HL-60 (cell line): ENCODE data around the gene NR2F2.

Experiments used
- POLR2AphosphoS5 ChIP-seq: IDR thresholded peaks from 2 replicates; pipeline ENCODE4 v1.6.1; 2012; ENCODE audit warnings: low read depth
- TF ChIP-seq, protein P1 (sequence below): IDR thresholded peaks from 2 replicates; pipeline ENCODE4 v1.6.1; 2012; ENCODE audit warnings: low read depth; ENCODE audit not compliant: insufficient replicate concordance
- TF ChIP-seq, protein P2 (sequence below): IDR thresholded peaks from one replicate; pipeline ENCODE4 v1.5.1; 2011; ENCODE audit warnings: low read length, control low read depth, inconsistent platforms; ENCODE audit not compliant: insufficient read depth

DNA sequence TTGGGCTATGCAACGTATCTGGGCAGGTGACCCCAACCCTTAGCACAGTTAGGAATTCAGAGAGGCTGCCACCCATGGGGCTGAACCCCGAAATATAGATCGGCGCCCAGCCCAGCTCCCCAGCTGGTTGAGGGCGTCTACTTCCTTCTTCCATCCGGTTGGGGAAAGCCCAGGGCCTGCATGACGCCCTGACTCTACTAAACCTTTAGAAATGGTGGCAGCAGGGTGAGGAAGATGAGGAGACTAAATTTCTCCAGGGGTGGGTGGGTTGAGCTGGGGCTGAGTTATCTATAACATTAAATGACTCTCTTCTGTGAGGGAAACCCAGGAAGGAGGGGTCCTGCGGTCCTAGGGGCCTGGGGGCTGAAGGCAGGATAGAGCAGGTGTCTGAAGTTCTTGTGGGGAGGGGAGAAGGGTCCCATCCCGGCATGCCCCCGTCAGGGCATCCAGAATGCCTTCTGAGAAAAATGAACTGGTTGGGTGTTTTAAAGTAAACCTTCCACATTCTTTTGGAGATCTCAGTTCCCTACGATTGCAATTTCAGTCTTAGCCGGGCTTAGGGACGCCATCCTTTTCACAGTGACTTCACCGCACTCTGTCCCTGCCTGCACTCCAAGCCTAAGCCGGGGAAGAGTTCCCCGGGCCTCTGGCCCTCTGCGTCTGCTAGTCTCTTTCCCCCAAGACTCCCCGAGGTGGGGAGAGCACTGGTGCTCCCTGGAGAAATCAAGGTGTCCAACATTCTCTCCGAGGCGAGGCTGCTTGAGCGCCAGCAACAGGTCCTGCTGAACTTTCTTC is 28.5 kb downstream of the NR2F2 start:
- TF ChIP-seq, protein P1, sequence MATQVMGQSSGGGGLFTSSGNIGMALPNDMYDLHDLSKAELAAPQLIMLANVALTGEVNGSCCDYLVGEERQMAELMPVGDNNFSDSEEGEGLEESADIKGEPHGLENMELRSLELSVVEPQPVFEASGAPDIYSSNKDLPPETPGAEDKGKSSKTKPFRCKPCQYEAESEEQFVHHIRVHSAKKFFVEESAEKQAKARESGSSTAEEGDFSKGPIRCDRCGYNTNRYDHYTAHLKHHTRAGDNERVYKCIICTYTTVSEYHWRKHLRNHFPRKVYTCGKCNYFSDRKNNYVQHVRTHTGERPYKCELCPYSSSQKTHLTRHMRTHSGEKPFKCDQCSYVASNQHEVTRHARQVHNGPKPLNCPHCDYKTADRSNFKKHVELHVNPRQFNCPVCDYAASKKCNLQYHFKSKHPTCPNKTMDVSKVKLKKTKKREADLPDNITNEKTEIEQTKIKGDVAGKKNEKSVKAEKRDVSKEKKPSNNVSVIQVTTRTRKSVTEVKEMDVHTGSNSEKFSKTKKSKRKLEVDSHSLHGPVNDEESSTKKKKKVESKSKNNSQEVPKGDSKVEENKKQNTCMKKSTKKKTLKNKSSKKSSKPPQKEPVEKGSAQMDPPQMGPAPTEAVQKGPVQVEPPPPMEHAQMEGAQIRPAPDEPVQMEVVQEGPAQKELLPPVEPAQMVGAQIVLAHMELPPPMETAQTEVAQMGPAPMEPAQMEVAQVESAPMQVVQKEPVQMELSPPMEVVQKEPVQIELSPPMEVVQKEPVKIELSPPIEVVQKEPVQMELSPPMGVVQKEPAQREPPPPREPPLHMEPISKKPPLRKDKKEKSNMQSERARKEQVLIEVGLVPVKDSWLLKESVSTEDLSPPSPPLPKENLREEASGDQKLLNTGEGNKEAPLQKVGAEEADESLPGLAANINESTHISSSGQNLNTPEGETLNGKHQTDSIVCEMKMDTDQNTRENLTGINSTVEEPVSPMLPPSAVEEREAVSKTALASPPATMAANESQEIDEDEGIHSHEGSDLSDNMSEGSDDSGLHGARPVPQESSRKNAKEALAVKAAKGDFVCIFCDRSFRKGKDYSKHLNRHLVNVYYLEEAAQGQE = no peak
- TF ChIP-seq, protein P2, sequence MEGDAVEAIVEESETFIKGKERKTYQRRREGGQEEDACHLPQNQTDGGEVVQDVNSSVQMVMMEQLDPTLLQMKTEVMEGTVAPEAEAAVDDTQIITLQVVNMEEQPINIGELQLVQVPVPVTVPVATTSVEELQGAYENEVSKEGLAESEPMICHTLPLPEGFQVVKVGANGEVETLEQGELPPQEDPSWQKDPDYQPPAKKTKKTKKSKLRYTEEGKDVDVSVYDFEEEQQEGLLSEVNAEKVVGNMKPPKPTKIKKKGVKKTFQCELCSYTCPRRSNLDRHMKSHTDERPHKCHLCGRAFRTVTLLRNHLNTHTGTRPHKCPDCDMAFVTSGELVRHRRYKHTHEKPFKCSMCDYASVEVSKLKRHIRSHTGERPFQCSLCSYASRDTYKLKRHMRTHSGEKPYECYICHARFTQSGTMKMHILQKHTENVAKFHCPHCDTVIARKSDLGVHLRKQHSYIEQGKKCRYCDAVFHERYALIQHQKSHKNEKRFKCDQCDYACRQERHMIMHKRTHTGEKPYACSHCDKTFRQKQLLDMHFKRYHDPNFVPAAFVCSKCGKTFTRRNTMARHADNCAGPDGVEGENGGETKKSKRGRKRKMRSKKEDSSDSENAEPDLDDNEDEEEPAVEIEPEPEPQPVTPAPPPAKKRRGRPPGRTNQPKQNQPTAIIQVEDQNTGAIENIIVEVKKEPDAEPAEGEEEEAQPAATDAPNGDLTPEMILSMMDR = no peak
- TF ChIP-seq POLR2AphosphoS5 = no peak
